ENCODE results near the gene PDGFB.

PDGFB gene

GRCh38 chr22:39231197-39231950 lies 13.4 kb downstream of the PDGFB start:
- no peak overlapping the region for H3K4me3 ChIP-seq
- no peak overlapping the region for H3K27ac ChIP-seq
- DNase-seq (ENCODE audit: low spot score): no peak
- no peak for TF ChIP-seq CTCF (IDR thresholded peaks at IDR 0.05)

- H3K27ac ChIP-seq: peak overlapping the region in 1 of 2 donors; percentile 26
- no peak for DNase-seq (ENCODE audit: low spot score)
- TF ChIP-seq CTCF (IDR thresholded peaks at IDR 0.05): no peak
- H3K4me3 ChIP-seq: no peak overlapping the region
Measured at GRCh38 chr22:39230261-39231196, 14.3 kb downstream of the PDGFB start.

GRCh38 chr22:39229688-39230260 lies 15.0 kb downstream of the PDGFB start:
- Histone ChIP-seq H3K27ac (no peak overlapping the region), H3K4me3 (no peak overlapping the region)
- no peak for DNase-seq (ENCODE audit: low spot score)
- no peak for TF ChIP-seq CTCF (IDR thresholded peaks at IDR 0.05)

- H3K4me3 ChIP-seq: no peak overlapping the region
- no peak overlapping the region for H3K27ac ChIP-seq
- no peak for DNase-seq (ENCODE audit: low spot score)
- TF ChIP-seq CTCF (IDR thresholded peaks at IDR 0.05): no peak
Measured at GRCh38 chr22:39229075-39229474, 15.7 kb downstream of the PDGFB start.

- no peak overlapping the region for H3K4me3 ChIP-seq
- TF ChIP-seq CTCF (IDR thresholded peaks at IDR 0.05): no peak
- no peak overlapping the region for H3K27ac ChIP-seq
- DNase-seq (ENCODE audit: low spot score): no peak
Measured at GRCh38 chr22:39227542-39228272, 17.1 kb downstream of the PDGFB start.

GRCh38 chr22:39226353-39226752 lies 18.4 kb downstream of the PDGFB start:
- no peak for TF ChIP-seq CTCF (IDR thresholded peaks at IDR 0.05)
- no peak for DNase-seq (ENCODE audit: low spot score)
- Histone ChIP-seq H3K4me3 (no peak overlapping the region), H3K27ac (no peak overlapping the region)

Data from coronary artery (tissue), 2 donors.